Upper lobe of left lung (tissue), 4 donors: ENCODE results near the gene DNAJB6.

Experiments used
- EP300 ChIP-seq, 4 donors: sonication (generic); formaldehyde crosslinking; IDR thresholded peaks; one replicate each; pipeline ENCODE4 v1.5.1; 2017; ENCODE audit warnings: antibody characterized with exemption in 4 of 4, control low read depth in 2 of 4
- POLR2A ChIP-seq, 4 donors: fragments of 450-650 bp; IDR thresholded peaks; one replicate each; pipeline ENCODE4 v1.5.1; 2016 to 2017; ENCODE audit warnings: antibody characterized with exemption in 4 of 4, mild to moderate bottlenecking in 2 of 4
- TF ChIP-seq, protein P1 (sequence below), 6 experiments: fragments of 450-650 bp in 4 of 6; fragments of 200-600 bp in 2 of 6; sonication (generic) in 2 of 6; IDR thresholded peaks; one replicate each; pipeline ENCODE4 v1.5.1; 2016 to 2019; ENCODE audit warnings: antibody characterized with exemption in 6 of 6

DNA sequence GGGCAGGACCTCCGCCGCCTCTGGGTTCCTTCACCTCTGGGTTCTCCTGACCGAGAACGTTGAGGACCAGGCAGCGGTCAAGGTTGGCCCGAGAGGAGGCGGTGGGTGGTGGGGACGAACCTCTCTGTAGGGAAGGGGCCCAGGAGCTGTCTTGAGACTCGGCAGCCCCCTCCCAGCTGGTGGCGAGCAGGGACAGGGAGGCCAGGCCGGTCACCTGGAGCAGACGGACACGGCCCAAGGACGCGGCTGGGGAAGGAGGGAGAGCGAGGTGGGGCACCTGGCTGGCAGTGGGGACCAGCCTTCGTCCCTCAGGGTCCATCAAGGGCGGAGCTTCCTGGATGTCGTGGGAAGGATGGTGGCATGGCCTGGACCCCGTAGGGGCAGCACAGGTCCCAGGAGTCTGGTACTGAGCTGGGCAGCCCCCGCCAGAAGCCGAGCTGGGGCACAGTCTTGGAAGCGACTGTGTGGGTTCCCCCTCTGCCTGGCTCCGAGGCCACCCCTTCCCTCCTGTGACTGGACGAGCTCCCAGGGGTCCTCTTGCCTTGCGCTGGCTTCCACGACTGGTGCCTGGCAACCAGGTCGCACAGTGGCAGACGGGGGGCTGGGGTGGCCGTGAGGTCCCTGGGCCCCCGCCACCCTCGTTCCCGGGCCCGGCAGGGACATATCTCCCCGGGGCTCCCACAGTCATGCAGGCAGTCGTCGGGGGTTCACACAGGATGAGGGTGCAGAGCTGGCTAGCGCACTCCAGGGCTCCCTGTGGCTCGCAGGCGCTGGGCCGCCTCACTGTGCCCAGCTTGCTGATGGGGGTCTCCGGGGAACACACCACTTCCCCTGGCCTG is 89.9 kb downstream of the DNAJB6 start:
- TF ChIP-seq, protein P1, sequence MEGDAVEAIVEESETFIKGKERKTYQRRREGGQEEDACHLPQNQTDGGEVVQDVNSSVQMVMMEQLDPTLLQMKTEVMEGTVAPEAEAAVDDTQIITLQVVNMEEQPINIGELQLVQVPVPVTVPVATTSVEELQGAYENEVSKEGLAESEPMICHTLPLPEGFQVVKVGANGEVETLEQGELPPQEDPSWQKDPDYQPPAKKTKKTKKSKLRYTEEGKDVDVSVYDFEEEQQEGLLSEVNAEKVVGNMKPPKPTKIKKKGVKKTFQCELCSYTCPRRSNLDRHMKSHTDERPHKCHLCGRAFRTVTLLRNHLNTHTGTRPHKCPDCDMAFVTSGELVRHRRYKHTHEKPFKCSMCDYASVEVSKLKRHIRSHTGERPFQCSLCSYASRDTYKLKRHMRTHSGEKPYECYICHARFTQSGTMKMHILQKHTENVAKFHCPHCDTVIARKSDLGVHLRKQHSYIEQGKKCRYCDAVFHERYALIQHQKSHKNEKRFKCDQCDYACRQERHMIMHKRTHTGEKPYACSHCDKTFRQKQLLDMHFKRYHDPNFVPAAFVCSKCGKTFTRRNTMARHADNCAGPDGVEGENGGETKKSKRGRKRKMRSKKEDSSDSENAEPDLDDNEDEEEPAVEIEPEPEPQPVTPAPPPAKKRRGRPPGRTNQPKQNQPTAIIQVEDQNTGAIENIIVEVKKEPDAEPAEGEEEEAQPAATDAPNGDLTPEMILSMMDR (IDR thresholded peaks at IDR 0.05): no peak
- TF ChIP-seq POLR2A (IDR thresholded peaks at IDR 0.05) (no peak), EP300 (IDR thresholded peaks at IDR 0.05) (no peak)
